HG02840 (cell line): ENCODE results near the gene CPTP.

Experiments
- ATAC-seq: cut with Tn5 transposase; IDR thresholded peaks from one replicate; pipeline ENCODE4 v1.9.1; 2021; ENCODE audit warnings: mild to moderate bottlenecking, moderate library complexity, moderate number of reproducible peaks; ENCODE audit not compliant: unreplicated experiment, low FRiP score

Gene CPTP

DNA sequence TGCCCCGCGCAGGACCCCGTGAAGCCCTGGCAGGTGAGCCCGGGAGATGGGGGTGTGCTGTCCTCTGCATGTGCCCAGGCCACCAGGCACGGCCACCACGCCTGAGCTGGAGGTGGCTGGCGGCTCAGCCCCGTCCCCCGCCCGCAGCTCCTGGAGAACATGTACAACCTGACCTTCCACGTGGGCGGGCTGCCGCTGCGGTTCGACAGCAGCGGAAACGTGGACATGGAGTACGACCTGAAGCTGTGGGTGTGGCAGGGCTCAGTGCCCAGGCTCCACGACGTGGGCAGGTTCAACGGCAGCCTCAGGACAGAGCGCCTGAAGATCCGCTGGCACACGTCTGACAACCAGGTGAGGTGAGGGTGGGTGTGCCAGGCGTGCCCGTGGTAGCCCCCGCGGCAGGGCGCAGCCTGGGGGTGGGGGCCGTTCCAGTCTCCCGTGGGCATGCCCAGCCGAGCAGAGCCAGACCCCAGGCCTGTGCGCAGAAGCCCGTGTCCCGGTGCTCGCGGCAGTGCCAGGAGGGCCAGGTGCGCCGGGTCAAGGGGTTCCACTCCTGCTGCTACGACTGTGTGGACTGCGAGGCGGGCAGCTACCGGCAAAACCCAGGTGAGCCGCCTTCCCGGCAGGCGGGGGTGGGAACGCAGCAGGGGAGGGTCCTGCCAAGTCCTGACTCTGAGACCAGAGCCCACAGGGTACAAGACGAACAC is 8.3 kb downstream of the CPTP start:
- no peak for ATAC-seq

- no peak for ATAC-seq
These were observed 9.1 kb downstream of the CPTP start for GRCh38 chr1:1333551-1334241.

GRCh38 chr1:1334835-1335234 is 10.2 kb downstream of the CPTP start:
- ATAC-seq: no peak

DNA sequence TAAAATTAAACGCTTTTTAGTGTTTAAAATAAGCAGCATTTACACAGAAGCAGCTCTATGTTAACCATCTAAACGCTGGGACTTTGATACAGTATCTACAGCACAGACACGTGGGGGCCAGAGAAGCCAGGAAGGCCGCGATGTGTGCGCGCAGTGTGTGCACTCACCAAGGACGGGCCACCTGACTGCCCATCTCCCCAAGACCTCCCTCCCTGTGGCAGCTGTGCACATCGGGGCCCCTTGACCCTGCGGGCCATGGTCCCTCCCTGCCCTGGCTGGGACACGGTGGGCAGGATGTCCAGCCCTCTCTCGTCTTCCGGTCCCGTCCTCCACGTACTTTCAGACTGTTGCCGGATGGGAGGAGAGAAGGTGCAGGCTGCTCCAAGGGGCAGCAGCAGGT is 10.7 kb downstream of the CPTP start:
- no peak for ATAC-seq

- ATAC-seq: no peak
These were observed 11.2 kb downstream of the CPTP start for GRCh38 chr1:1335792-1336248.

- ATAC-seq: no peak
These were observed 11.8 kb downstream of the CPTP start for GRCh38 chr1:1336446-1336845.

- ATAC-seq: no peak
These were observed 12.6 kb downstream of the CPTP start for GRCh38 chr1:1336931-1337792.

DNA sequence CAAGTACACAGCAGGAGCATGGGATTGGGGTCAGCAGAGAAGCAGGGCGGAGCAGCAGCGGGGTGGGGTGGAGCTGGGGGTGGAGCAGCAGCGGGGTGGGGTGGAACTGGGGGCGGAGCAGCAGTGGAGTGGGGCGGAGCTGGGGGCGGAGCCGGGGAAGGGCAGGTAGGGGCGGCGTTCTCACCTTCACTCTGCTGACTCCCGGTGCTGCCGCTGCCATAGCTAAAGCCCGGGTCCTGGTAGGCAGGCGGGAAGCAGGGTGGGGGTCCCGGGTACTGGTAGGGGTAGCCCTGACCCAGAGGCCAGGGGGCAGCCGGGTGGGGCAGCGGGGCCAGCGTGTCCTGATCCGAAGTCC is 13.2 kb downstream of the CPTP start:
- ATAC-seq: no peak

DNA sequence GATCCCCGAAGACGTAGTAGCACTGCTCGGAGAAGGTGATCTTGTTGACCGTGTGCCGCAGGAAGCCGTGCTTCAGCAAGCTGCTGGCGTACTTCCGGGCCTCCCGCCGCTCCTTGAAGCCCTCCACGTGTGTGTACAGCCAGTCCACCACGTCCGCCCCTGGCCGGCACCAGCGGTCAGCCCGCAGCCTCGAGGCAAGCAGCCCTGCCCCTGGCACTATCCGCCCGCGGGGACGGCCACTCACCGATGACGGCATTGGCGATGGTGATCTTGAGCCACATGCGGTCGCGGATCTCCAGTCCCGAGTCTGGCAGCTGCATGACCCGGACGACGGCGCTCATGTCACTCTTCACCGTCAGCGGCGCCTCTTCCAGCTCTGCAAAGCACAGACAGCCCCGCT is 13.7 kb downstream of the CPTP start:
- no peak for ATAC-seq

DNA sequence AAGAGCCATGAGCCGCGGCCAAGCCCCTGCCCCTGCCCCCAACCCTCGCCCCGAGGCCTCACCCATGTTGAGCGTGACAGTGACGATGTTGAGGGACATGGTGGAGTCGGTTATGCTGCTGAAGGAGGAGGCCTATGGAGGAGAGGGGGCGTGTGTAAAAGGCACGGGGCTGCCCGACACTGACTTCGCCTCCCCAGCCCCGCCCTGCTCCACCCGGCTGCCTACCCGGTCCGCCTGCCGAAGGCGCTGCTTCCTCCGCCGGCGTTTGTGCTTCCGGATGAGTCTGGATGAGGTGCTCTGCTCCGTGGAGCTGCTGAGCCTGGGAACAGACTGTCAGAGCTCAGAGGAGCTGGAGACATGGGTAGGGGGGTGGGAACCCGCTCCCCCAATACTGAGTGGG is 15.6 kb downstream of the CPTP start:
- no peak for ATAC-seq

GRCh38 chr1:1340791-1341548 is 16.4 kb downstream of the CPTP start:
- no peak for ATAC-seq

- no peak for ATAC-seq
These were observed 17.0 kb downstream of the CPTP start for GRCh38 chr1:1341549-1342021.

GRCh38 chr1:1342061-1342562 is 17.5 kb downstream of the CPTP start:
- no peak for ATAC-seq

- no peak for ATAC-seq
These were observed 18.0 kb downstream of the CPTP start for GRCh38 chr1:1342584-1343115.

GRCh38 chr1:1343811-1344421 is 19.3 kb downstream of the CPTP start:
- no peak for ATAC-seq

GRCh38 chr1:1344655-1345361 is 20.2 kb downstream of the CPTP start:
- ATAC-seq: no peak

GRCh38 chr1:1345384-1345783 is 20.8 kb downstream of the CPTP start:
- no peak for ATAC-seq

- ATAC-seq: no peak
These were observed 21.4 kb downstream of the CPTP start for GRCh38 chr1:1345860-1346500.
